Measurements from ENCODE around the gene ARHGAP24. TPM values are rescaled to one million over a fixed set of nuclear protein-coding genes. Genes with fewer than 3 reads are reported as not detected.

Gene ARHGAP24
- total RNA-seq, 2 donors from 2014 or later = 66.8 to 85.6 TPM

GRCh38 chr4:85861064-85861765 lies 386.3 kb downstream of the ARHGAP24 start:
- Mint-ChIP-seq H3K27me3 (ENCODE audit: insufficient read depth) (no peaks in the 10 kb centered on the region), H3K4me3 (no peak overlapping the region), H3K9me3 (no peaks in the 10 kb centered on the region), H3K4me1 (peaks cover 5% of the 10 kb centered on the region), H3K27ac (no peak overlapping the region), H3K36me3 (ENCODE audit: low read depth) (no peaks in the 10 kb centered on the region)
- no peak for TF ChIP-seq CTCF (conservative IDR thresholded peaks at IDR 0.05)
- Histone ChIP-seq H3K9ac (ENCODE audit: extremely low read depth, low read length, poor library complexity, severe bottlenecking) (no peak overlapping the region), H3K27ac (ENCODE audit: low read depth, low read length) (no peak overlapping the region), H3K4me3 (ENCODE audit: low read length) (no peak overlapping the region), H3K4me1 (ENCODE audit: control insufficient read depth, insufficient read depth, low read length) (no peaks in the 10 kb centered on the region), H3K9me3 (ENCODE audit: control insufficient read depth, low read length) (no peaks in the 10 kb centered on the region), H3K36me3 (ENCODE audit: control insufficient read depth, insufficient read depth, low read length) (no peaks in the 10 kb centered on the region), H3K27me3 (ENCODE audit: control insufficient read depth, insufficient read depth, low read length, poor library complexity, severe bottlenecking) (no peaks in the 10 kb centered on the region)
- 94 to 100% methylated on average over 2 to 5 of the region's 5 CpGs for WGBS, 2 experiments (ENCODE audit: insufficient coverage in 1 of 2, insufficient read length in 1 of 2)
- no peak for DNase-seq

- Histone ChIP-seq H3K27me3 (ENCODE audit: control insufficient read depth, insufficient read depth, low read length, poor library complexity, severe bottlenecking) (no peaks in the 10 kb centered on the region), H3K27ac (ENCODE audit: low read depth, low read length) (no peak overlapping the region), H3K9me3 (ENCODE audit: control insufficient read depth, low read length) (no peaks in the 10 kb centered on the region), H3K36me3 (ENCODE audit: control insufficient read depth, insufficient read depth, low read length) (no peaks in the 10 kb centered on the region), H3K9ac (ENCODE audit: extremely low read depth, low read length, poor library complexity, severe bottlenecking) (no peak overlapping the region), H3K4me3 (ENCODE audit: low read length) (no peak overlapping the region), H3K4me1 (ENCODE audit: control insufficient read depth, insufficient read depth, low read length) (no peaks in the 10 kb centered on the region)
- peaks cover 14% of the 10 kb centered on the region for H3K4me1 Mint-ChIP-seq
- H3K9me3 Mint-ChIP-seq = no peaks in the 10 kb centered on the region
- TF ChIP-seq CTCF (conservative IDR thresholded peaks at IDR 0.05) = no peak
- no peak overlapping the region for H3K27ac Mint-ChIP-seq
- DNase-seq = no peak
- no peaks in the 10 kb centered on the region for H3K27me3 Mint-ChIP-seq (ENCODE audit: insufficient read depth)
- no peak overlapping the region for H3K4me3 Mint-ChIP-seq
- WGBS, 2 experiments (ENCODE audit: insufficient coverage in 1 of 2, insufficient read length in 1 of 2) = 93 to 96% methylated on average over 3 to 4 of the region's 4 CpGs
- H3K36me3 Mint-ChIP-seq (ENCODE audit: low read depth) = no peaks in the 10 kb centered on the region
These were observed 387.9 kb downstream of the ARHGAP24 start for GRCh38 chr4:85862896-85863295.

GRCh38 chr4:85864259-85865205 lies 389.6 kb downstream of the ARHGAP24 start:
- no peaks in the 10 kb centered on the region for H3K4me1 ChIP-seq (ENCODE audit: control insufficient read depth, insufficient read depth, low read length)
- 75 to 95% methylated on average over 2 to 5 of the region's 5 CpGs for WGBS, 2 experiments (ENCODE audit: insufficient coverage in 1 of 2, insufficient read length in 1 of 2)
- no peaks in the 10 kb centered on the region for H3K9me3 ChIP-seq (ENCODE audit: control insufficient read depth, low read length)
- no peaks in the 10 kb centered on the region for H3K9me3 Mint-ChIP-seq
- H3K4me1 Mint-ChIP-seq = peaks cover 19% of the 10 kb centered on the region
- no peak overlapping the region for H3K27ac ChIP-seq (ENCODE audit: low read depth, low read length)
- H3K27me3 Mint-ChIP-seq (ENCODE audit: insufficient read depth) = no peaks in the 10 kb centered on the region
- H3K4me3 ChIP-seq (ENCODE audit: low read length) = no peak overlapping the region
- DNase-seq = no peak
- no peak for TF ChIP-seq CTCF (conservative IDR thresholded peaks at IDR 0.05)
- no peak overlapping the region for H3K4me3 Mint-ChIP-seq
- H3K36me3 Mint-ChIP-seq (ENCODE audit: low read depth) = no peaks in the 10 kb centered on the region
- H3K9ac ChIP-seq (ENCODE audit: extremely low read depth, low read length, poor library complexity, severe bottlenecking) = no peak overlapping the region
- no peak overlapping the region for H3K27ac Mint-ChIP-seq
- H3K27me3 ChIP-seq (ENCODE audit: control insufficient read depth, insufficient read depth, low read length, poor library complexity, severe bottlenecking) = no peaks in the 10 kb centered on the region
- H3K36me3 ChIP-seq (ENCODE audit: control insufficient read depth, insufficient read depth, low read length) = no peaks in the 10 kb centered on the region

Data from endodermal cell (in vitro differentiated cells).